HCT116 (cell line): Measurements from ENCODE around the gene SLC44A1. TPM values are rescaled to one million over a fixed set of nuclear protein-coding genes. Genes with fewer than 3 reads are reported as not detected.

Source experiments
- ATAC-seq: fragments of 200-7000 bp; cut with Tn5 transposase; 2 replicates; pipeline ENCODE4 v1.9.1; 2020; ENCODE audit warnings: mild to moderate bottlenecking, moderate library complexity
- BruUV-seq: library from RNA; stranded (reverse); fragments of 400-500 nt; replicated peaks from 2 replicates; lab custom pipeline; 2021; lab: Mats Ljungman, UMichigan
- CTCF ChIA-PET: fragments of 300-600 bp; sonication (Branson Sonifier 250); formaldehyde crosslinking; loops from one replicate; lab custom pipeline; 2021; ENCODE audit warnings: antibody characterized with exemption; lab: Charles Lee
- POLR2A ChIA-PET: fragments of 300-600, 350-600 bp; sonication (Branson Sonifier 250); formaldehyde crosslinking; loops from one replicate; lab custom pipeline; 2021; ENCODE audit warnings: antibody characterized with exemption; lab: Charles Lee
- RAD21 ChIA-PET, 2 experiments: fragments of 300-600 bp; sonication (Branson Sonifier 250); formaldehyde crosslinking; loops; one replicate each; lab custom pipeline; 2023; ENCODE audit warnings: low total read pairs in 2 of 2; ENCODE audit not compliant: uncharacterized antibody in 2 of 2, unreplicated experiment in 2 of 2, low non-redundant PET in 1 of 2; lab: Charles Lee
- DNase-seq: peaks from one replicate; pipeline ENCODE4 v3.0.0-alpha.2; 2010; ENCODE audit warnings: low read depth, low spot score
- H2AFZ ChIP-seq: fragments of 200-600 bp; shearing (Covaris generic), sonication (generic); 2 replicates; pipeline ENCODE4 v1.6.1; 2017; ENCODE audit warnings: low read depth, mixed run types, mixed read lengths, antibody characterized with exemption, low read length; ENCODE audit not compliant: poor library complexity, severe bottlenecking
- H3K27ac ChIP-seq: 2 replicates; pipeline ENCODE4 v1.5.1; 2012; ENCODE audit warnings: low read depth, low read length
- H3K27me3 ChIP-seq: fragments of 200-600 bp; sonication (generic); 2 replicates; pipeline ENCODE4 v1.6.1; 2016; ENCODE audit warnings: mixed run types, low read length, mixed read lengths; ENCODE audit not compliant: insufficient read depth
- H3K36me3 ChIP-seq, 2 experiments: fragments of 200-500 bp in 1 of 2; fragments of 200-600 bp in 1 of 2; sonication (Bioruptor generic) in 1 of 2; sonication (generic) in 1 of 2; 2 replicates each; pipeline versions ENCODE4 v1.5.1 to v1.6.1; 2014 to 2016; ENCODE audit warnings: low read length in 2 of 2, inconsistent platforms in 1 of 2, mixed read lengths in 1 of 2, mixed run types in 1 of 2; ENCODE audit not compliant: insufficient read depth in 2 of 2, control insufficient read depth in 1 of 2
- H3K4me1 ChIP-seq, 2 experiments: fragments of 200-600 bp in 1 of 2; sonication (generic) in 1 of 2; 2 replicates each; pipeline versions ENCODE4 v1.5.1 to v1.6.1; 2012 to 2017; ENCODE audit warnings: low read length in 2 of 2, inconsistent platforms in 1 of 2, mild to moderate bottlenecking in 1 of 2, mixed read lengths in 1 of 2, mixed run types in 1 of 2, moderate library complexity in 1 of 2; ENCODE audit not compliant: insufficient read depth in 2 of 2, control insufficient read depth in 1 of 2
- H3K4me2 ChIP-seq: fragments of 200-600 bp; sonication (generic); 2 replicates; pipeline ENCODE4 v1.6.1; 2017; ENCODE audit warnings: mixed run types, low read length, mixed read lengths
- H3K4me3 ChIP-seq, 2 experiments: fragments of 200-600 bp in 1 of 2; sonication (generic) in 1 of 2; replicated peaks in 1 of 2; 2 replicates each; pipeline ENCODE4 v1.5.1; 2011 to 2016; ENCODE audit warnings: low read length in 2 of 2, control low read depth in 1 of 2, low read depth in 1 of 2, mild to moderate bottlenecking in 1 of 2, mixed read lengths in 1 of 2, mixed run types in 1 of 2
- H3K79me2 ChIP-seq: fragments of 200-600 bp; sonication (generic); 2 replicates; pipeline ENCODE4 v1.6.1; 2017; ENCODE audit warnings: mild to moderate bottlenecking, mixed run types, low read length, moderate library complexity, mixed read lengths; ENCODE audit not compliant: insufficient read depth
- H3K9ac ChIP-seq: fragments of 200-600 bp; sonication (generic); 2 replicates; pipeline ENCODE4 v1.6.1; 2016; ENCODE audit warnings: low read length, mixed read lengths
- H3K9me2 ChIP-seq: fragments of 200-600 bp; sonication (generic), shearing (Covaris generic); 2 replicates; pipeline ENCODE4 v1.6.1; 2017; ENCODE audit warnings: mixed run types, mild to moderate bottlenecking, moderate library complexity; ENCODE audit not compliant: insufficient read depth
- H3K9me3 ChIP-seq, 2 experiments: fragments of 200-500 bp in 1 of 2; fragments of 200-600 bp in 1 of 2; sonication (Bioruptor generic) in 1 of 2; sonication (generic) in 1 of 2; 2 replicates each; pipeline ENCODE4 v1.6.1; 2014 to 2017; ENCODE audit warnings: low read length in 2 of 2, mixed read lengths in 2 of 2, inconsistent platforms in 1 of 2, low read depth in 1 of 2, mild to moderate bottlenecking in 1 of 2, mixed run types in 1 of 2, moderate library complexity in 1 of 2; ENCODE audit not compliant: control insufficient read depth in 1 of 2, insufficient read depth in 1 of 2
- H4K20me1 ChIP-seq: fragments of 200-600 bp; sonication (generic), shearing (Covaris generic); 2 replicates; pipeline ENCODE4 v1.6.1; 2017; ENCODE audit warnings: mixed run types, mild to moderate bottlenecking, moderate library complexity; ENCODE audit not compliant: insufficient read depth
- CEBPB ChIP-seq: IDR thresholded peaks from 2 replicates; pipeline ENCODE4 v1.6.1; 2012; ENCODE audit warnings: low read depth
- POLR2AphosphoS5 ChIP-seq: IDR thresholded peaks from 2 replicates; pipeline ENCODE4 v1.6.1; 2011; ENCODE audit warnings: mild to moderate bottlenecking, low read depth, low read length, moderate library complexity
- SIN3A ChIP-seq: IDR thresholded peaks from 2 replicates; pipeline ENCODE4 v1.6.1; 2012; ENCODE audit warnings: low read depth
- SRF ChIP-seq: IDR thresholded peaks from 2 replicates; pipeline ENCODE4 v1.6.1; 2012; ENCODE audit warnings: low read depth
- TCF7L2 ChIP-seq: IDR thresholded peaks from 2 replicates; pipeline ENCODE4 v1.7.0; 2011; ENCODE audit warnings: borderline replicate concordance, inconsistent platforms; ENCODE audit not compliant: insufficient read depth, insufficient read length; ENCODE audit errors: extremely low read depth
- YY1 ChIP-seq: IDR thresholded peaks from 2 replicates; pipeline ENCODE4 v1.6.1; 2011; ENCODE audit warnings: low read length, low read depth, moderate library complexity, mild to moderate bottlenecking; ENCODE audit not compliant: insufficient replicate concordance; ENCODE audit errors: extremely low read depth
- intact Hi-C: fragments of 100-400 bp; cut with micrococcal nuclease; formaldehyde crosslinking; loops from 2 replicates; pipeline ENCODE4 v1.10.0; 2022
- total RNA-seq: library from RNA; stranded (reverse); gene quantifications from one replicate; pipeline ENCODE4 v1.2.1, GENCODE V29; 2021; ENCODE audit not compliant: unreplicated experiment
- TF ChIP-seq, protein P1 (sequence below): IDR thresholded peaks from 2 replicates; pipeline ENCODE4 v1.6.1; 2011; ENCODE audit warnings: mild to moderate bottlenecking, low read length, moderate library complexity; ENCODE audit not compliant: insufficient replicate concordance; ENCODE audit errors: extremely low read depth
- TF ChIP-seq, protein P2 (sequence below): IDR thresholded peaks from 2 replicates; pipeline ENCODE4 v1.6.1; 2012

The SLC44A1 gene
- total RNA-seq, 1 experiment from 2014 or later, result 44.1 TPM

DNA sequence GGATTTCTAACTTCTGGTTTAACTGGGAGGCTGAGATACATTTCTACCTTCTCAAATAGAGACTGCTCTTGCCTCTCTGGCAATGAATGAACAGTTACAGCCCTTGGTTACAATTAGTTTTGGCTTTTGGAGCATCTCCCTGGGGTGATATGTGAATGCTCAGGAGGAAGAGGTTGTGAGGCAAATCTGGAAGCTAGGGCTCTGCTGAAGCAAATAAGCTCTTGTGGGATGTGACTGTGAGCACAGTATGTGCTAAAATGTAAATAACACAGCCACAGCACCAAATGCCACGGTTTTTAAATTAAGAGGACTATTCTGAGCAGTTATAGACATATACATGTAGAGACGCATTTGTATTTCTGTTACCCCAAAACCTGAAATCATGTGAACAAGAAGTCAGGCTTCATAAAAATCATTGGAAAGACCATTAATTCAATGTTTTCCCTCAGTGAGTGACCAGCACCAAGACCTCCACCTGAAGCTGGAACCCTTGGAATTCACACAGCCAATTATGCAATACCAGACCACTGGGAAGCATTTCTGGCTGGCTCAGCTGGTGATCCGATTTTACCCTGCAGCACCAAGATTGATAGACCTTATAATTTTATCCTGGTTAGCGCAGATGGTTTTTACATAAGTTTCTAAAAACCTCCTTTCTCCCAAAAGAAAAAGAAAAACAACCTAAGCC, 3.0 kb upstream of the SLC44A1 start:
- no peaks in the 10 kb centered on the region for H4K20me1 ChIP-seq
- no peak overlapping the region for H3K27ac ChIP-seq
- H3K36me3 ChIP-seq, result no peaks in the 10 kb centered on the region
- H3K9ac ChIP-seq, result no peak overlapping the region
- no peak overlapping the region for H3K4me2 ChIP-seq
- CTCF ChIA-PET, result no interaction called here
- TF ChIP-seq, protein P1, sequence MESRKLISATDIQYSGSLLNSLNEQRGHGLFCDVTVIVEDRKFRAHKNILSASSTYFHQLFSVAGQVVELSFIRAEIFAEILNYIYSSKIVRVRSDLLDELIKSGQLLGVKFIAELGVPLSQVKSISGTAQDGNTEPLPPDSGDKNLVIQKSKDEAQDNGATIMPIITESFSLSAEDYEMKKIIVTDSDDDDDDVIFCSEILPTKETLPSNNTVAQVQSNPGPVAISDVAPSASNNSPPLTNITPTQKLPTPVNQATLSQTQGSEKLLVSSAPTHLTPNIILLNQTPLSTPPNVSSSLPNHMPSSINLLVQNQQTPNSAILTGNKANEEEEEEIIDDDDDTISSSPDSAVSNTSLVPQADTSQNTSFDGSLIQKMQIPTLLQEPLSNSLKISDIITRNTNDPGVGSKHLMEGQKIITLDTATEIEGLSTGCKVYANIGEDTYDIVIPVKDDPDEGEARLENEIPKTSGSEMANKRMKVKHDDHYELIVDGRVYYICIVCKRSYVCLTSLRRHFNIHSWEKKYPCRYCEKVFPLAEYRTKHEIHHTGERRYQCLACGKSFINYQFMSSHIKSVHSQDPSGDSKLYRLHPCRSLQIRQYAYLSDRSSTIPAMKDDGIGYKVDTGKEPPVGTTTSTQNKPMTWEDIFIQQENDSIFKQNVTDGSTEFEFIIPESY, result no peak
- TF ChIP-seq, protein P2, sequence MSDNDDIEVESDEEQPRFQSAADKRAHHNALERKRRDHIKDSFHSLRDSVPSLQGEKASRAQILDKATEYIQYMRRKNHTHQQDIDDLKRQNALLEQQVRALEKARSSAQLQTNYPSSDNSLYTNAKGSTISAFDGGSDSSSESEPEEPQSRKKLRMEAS, result no peak
- TF ChIP-seq POLR2AphosphoS5 (no peak), SRF (no peak), CEBPB (no peak), TCF7L2 (no peak), SIN3A (no peak), YY1 (no peak)
- intact Hi-C loops, result loop anchor here (10.0 kb wide), 2 partner anchors 57 to 377 kb away; no protein-coding TSS in a partner anchor
- no peak overlapping the region for H2AFZ ChIP-seq
- no peaks in the 10 kb centered on the region for H3K9me3 ChIP-seq
- RAD21 ChIA-PET, result no interaction called here
- ATAC-seq, result no peak
- no peak overlapping the region for H3K4me3 ChIP-seq
- peaks cover 20% of the 10 kb centered on the region for H3K27me3 ChIP-seq
- peaks cover 10% of the 10 kb centered on the region for H3K79me2 ChIP-seq
- no TSS peak for BruUV-seq
- POLR2A ChIA-PET, result no interaction called here
- no peak for DNase-seq
- H3K4me1 ChIP-seq, result peaks cover 8 to 16% of the 10 kb centered on the region in 2 experiments; a peak in 3 of 4 replicates
- no peaks in the 10 kb centered on the region for H3K9me2 ChIP-seq
